Tibial artery (tissue), 4 donors: ENCODE results near the gene LGALS3BP.

Source experiments
- DNase-seq, 2 donors: peaks; one replicate each; pipeline ENCODE4 v3.0.0-alpha.2; 2019
- H3K27ac ChIP-seq, 2 donors: fragments of 200-600 bp; sonication (generic) in 1 of 2; 1 replicate in 1 of 2; 2 replicates in 1 of 2; pipeline ENCODE4 v1.5.1; 2018 to 2019; ENCODE audit warnings: mild to moderate bottlenecking in 1 of 2
- H3K27me3 ChIP-seq, 2 donors: fragments of 200-600 bp; sonication (generic) in 1 of 2; one replicate each; pipeline versions ENCODE4 v1.5.1 to v1.6.0; 2016 to 2019
- H3K36me3 ChIP-seq, 3 donors: fragments of 200-600 bp; sonication (generic) in 2 of 3; one replicate each; pipeline ENCODE4 v1.5.1; 2016 to 2019; ENCODE audit warnings: mild to moderate bottlenecking in 2 of 3
- H3K4me1 ChIP-seq, 4 donors: fragments of 200-600 bp; sonication (generic) in 2 of 4; 1 replicate in 3 of 4; 2 replicates in 1 of 4; pipeline ENCODE4 v1.5.1; 2016 to 2019
- H3K4me3 ChIP-seq, 2 donors: fragments of 200-600 bp; sonication (generic) in 1 of 2; 1 replicate in 1 of 2; 2 replicates in 1 of 2; pipeline ENCODE4 v1.5.1; 2018 to 2019; ENCODE audit warnings: mild to moderate bottlenecking in 2 of 2
- H3K9me3 ChIP-seq, 3 donors: fragments of 200-600 bp; sonication (generic) in 1 of 3; one replicate each; pipeline ENCODE4 v1.5.1; 2016 to 2019
- CTCF ChIP-seq, 2 experiments: fragments of 200-600 bp in 1 of 2; fragments of 450-650 bp in 1 of 2; IDR thresholded peaks; one replicate each; pipeline ENCODE4 v1.5.1; 2017 to 2019; ENCODE audit warnings: antibody characterized with exemption in 2 of 2, mild to moderate bottlenecking in 1 of 2, moderate library complexity in 1 of 2
- intact Hi-C: fragments of 100-400 bp; cut with DNase I; formaldehyde crosslinking; loops from one replicate; pipeline ENCODE4 v1.15.0; 2023; ENCODE audit warnings: low total_unique reads

LGALS3BP gene

GRCh38 chr17:78925234-78925633 is 54.5 kb downstream of the LGALS3BP start, which contains the start of gene TIMP2:
TSS of gene TIMP2 (minus strand) at chr17:78925387. CDS start at chr17:78925088, 299 bp downstream.
- peak; percentile 3 to 23 for TF ChIP-seq CTCF (IDR thresholded peaks at IDR 0.05)
- Histone ChIP-seq H3K9me3 (no peaks in the 10 kb centered on the region), H3K4me1 (peaks cover 0 to 56% (median 46%) of the 10 kb centered on the region in 4 donors), H3K27ac (peak within 1 kb of the TSS; percentile 96 to 98), H3K36me3 (no peaks in the 10 kb centered on the region), H3K27me3 (no peaks in the 10 kb centered on the region), H3K4me3 (peak within 1 kb of the TSS; percentile 89 to 91)
- intact Hi-C loops, result no loop called here
- DNase-seq, result peak; percentile 88 to 95

GRCh38 chr17:78924481-78925151 is 55.1 kb downstream of the LGALS3BP start:
- Histone ChIP-seq H3K9me3 (no peaks in the 10 kb centered on the region), H3K27ac (peak overlapping the region; percentile 96 to 98), H3K36me3 (no peaks in the 10 kb centered on the region), H3K4me3 (peak overlapping the region; percentile 89 to 91), H3K4me1 (peaks cover 0 to 62% (median 52%) of the 10 kb centered on the region in 4 donors), H3K27me3 (no peaks in the 10 kb centered on the region)
- intact Hi-C loops, result loop anchor here (5.0 kb wide), 2 partner anchors 42 to 48 kb away; no protein-coding TSS in a partner anchor
- DNase-seq, result no peak
- TF ChIP-seq CTCF (IDR thresholded peaks at IDR 0.05), result no peak

GRCh38 chr17:78923660-78924453 is 55.9 kb downstream of the LGALS3BP start:
- no peaks in the 10 kb centered on the region for H3K9me3 ChIP-seq
- peaks cover 0 to 68% (median 56%) of the 10 kb centered on the region in 4 donors for H3K4me1 ChIP-seq
- H3K4me3 ChIP-seq, result peak overlapping the region; percentile 89 to 91
- intact Hi-C loops, result loop anchor here (5.0 kb wide), 2 partner anchors 42 to 48 kb away; no protein-coding TSS in a partner anchor
- H3K27ac ChIP-seq, result peak overlapping the region; percentile 96 to 98
- H3K36me3 ChIP-seq, result no peaks in the 10 kb centered on the region
- no peaks in the 10 kb centered on the region for H3K27me3 ChIP-seq
- DNase-seq, result peak; percentile 68 to 85
- TF ChIP-seq CTCF (IDR thresholded peaks at IDR 0.05), result no peak

GRCh38 chr17:78922816-78923498 is 56.8 kb downstream of the LGALS3BP start:
- Histone ChIP-seq H3K36me3 (no peaks in the 10 kb centered on the region), H3K4me1 (peaks cover 0 to 77% (median 65%) of the 10 kb centered on the region in 4 donors), H3K4me3 (peak overlapping the region; percentile 89 to 91), H3K27me3 (no peaks in the 10 kb centered on the region), H3K27ac (peak overlapping the region; percentile 96 to 98), H3K9me3 (no peaks in the 10 kb centered on the region)
- DNase-seq, result no peak
- intact Hi-C loops, result loop anchor here (5.0 kb wide), 2 partner anchors 41 to 49 kb away; no protein-coding TSS in a partner anchor
- no peak for TF ChIP-seq CTCF (IDR thresholded peaks at IDR 0.05)

GRCh38 chr17:78921437-78921971 is 58.2 kb downstream of the LGALS3BP start:
- H3K36me3 ChIP-seq, result no peaks in the 10 kb centered on the region
- TF ChIP-seq CTCF (IDR thresholded peaks at IDR 0.05), result no peak
- H3K9me3 ChIP-seq, result no peaks in the 10 kb centered on the region
- intact Hi-C loops, result loop anchor here (5.0 kb wide), 2 partner anchors 39 to 51 kb away; no protein-coding TSS in a partner anchor
- peak overlapping the region; percentile 96 to 98 for H3K27ac ChIP-seq
- peaks cover 0 to 79% (median 67%) of the 10 kb centered on the region in 4 donors for H3K4me1 ChIP-seq
- H3K27me3 ChIP-seq, result no peaks in the 10 kb centered on the region
- DNase-seq, result peak; percentile 35 to 82
- H3K4me3 ChIP-seq, result peak overlapping the region; percentile 5 to 89
